Nephron (organoid): ENCODE data around the gene TMEM38A.

Experiments
- H3K27ac Mint-ChIP-seq, 3 experiments: 2 replicates each; pipeline ENCODE4 v1.8.0; 2020; ENCODE audit warnings: mixed read lengths in 3 of 3, mild to moderate bottlenecking in 2 of 3, moderate library complexity in 1 of 3
- H3K27me3 Mint-ChIP-seq: 2 replicates; pipeline ENCODE4 v1.8.0; 2021; ENCODE audit warnings: low read depth, mild to moderate bottlenecking, moderate library complexity, mixed read lengths
- H3K36me3 Mint-ChIP-seq: 2 replicates; pipeline ENCODE4 v1.8.0; 2020; ENCODE audit warnings: low read depth, mixed read lengths
- H3K4me1 Mint-ChIP-seq: 2 replicates; pipeline ENCODE4 v1.8.0; 2020; ENCODE audit warnings: mixed read lengths
- H3K4me3 Mint-ChIP-seq, 3 experiments: 2 replicates each; pipeline ENCODE4 v1.8.0; 2020; ENCODE audit warnings: mild to moderate bottlenecking in 3 of 3, mixed read lengths in 3 of 3, moderate library complexity in 2 of 3
- H3K9me3 Mint-ChIP-seq: 2 replicates; pipeline ENCODE4 v1.8.0; 2020; ENCODE audit warnings: mixed read lengths
- TF ChIP-seq, protein P1 (sequence below), 3 experiments: fragments of 200-600 bp; sonication (generic); IDR thresholded peaks; one replicate each; pipeline ENCODE4 v1.5.0; 2021; ENCODE audit warnings: antibody characterized with exemption in 3 of 3; ENCODE audit not compliant: unreplicated experiment in 3 of 3

The TMEM38A gene

DNA sequence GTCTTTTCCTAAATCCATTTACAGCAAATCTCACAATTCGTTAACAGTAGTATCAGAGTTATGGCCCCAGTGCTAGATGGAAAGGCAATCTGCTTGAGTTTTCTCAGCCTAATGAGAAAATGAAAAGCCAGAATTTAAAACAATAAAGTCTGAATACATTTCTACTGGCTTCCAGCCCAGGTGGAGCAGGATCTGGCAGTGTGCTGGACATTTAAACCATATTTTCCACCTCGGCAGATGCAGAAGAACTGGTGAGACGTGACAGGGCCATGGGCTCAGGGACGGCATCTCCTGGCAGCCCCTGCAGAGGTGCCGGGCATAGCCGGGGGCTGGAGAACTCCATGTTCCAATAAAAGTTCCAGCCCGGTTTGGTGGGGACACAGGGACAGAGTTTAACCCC, 8.1 kb upstream of the TMEM38A start:
- H3K36me3 Mint-ChIP-seq: peaks cover 70% of the 10 kb centered on the region
- H3K4me1 Mint-ChIP-seq: peaks cover 3% of the 10 kb centered on the region
- H3K4me3 Mint-ChIP-seq: no peak overlapping the region
- H3K9me3 Mint-ChIP-seq: no peaks in the 10 kb centered on the region
- H3K27ac Mint-ChIP-seq: peak overlapping the region in 1 of 3 experiments; percentile 12
- TF ChIP-seq, protein P1, sequence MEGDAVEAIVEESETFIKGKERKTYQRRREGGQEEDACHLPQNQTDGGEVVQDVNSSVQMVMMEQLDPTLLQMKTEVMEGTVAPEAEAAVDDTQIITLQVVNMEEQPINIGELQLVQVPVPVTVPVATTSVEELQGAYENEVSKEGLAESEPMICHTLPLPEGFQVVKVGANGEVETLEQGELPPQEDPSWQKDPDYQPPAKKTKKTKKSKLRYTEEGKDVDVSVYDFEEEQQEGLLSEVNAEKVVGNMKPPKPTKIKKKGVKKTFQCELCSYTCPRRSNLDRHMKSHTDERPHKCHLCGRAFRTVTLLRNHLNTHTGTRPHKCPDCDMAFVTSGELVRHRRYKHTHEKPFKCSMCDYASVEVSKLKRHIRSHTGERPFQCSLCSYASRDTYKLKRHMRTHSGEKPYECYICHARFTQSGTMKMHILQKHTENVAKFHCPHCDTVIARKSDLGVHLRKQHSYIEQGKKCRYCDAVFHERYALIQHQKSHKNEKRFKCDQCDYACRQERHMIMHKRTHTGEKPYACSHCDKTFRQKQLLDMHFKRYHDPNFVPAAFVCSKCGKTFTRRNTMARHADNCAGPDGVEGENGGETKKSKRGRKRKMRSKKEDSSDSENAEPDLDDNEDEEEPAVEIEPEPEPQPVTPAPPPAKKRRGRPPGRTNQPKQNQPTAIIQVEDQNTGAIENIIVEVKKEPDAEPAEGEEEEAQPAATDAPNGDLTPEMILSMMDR (IDR thresholded peaks at IDR 0.05; ENCODE audit: unreplicated experiment in 3 of 3): no peak
- no peaks in the 10 kb centered on the region for H3K27me3 Mint-ChIP-seq

DNA sequence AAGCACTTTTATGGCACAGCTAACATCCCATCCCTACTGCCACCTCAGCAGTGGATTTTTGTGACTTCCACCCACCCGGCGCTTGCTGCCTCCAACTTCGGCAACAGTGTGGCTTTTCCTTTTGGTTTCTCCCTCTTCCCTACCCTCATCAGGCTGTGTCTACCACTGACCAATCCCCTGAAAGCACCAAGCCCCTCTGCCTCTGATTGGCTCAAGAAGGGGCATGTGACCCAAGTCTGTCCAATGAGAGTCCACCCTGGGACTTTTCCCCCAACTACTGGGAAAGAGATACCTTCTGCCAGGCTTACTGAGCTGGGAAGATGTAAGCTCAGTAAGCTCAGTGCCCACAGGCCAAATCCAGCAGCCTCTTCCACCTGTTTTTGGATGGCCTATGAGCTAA, 6.8 kb upstream of the TMEM38A start:
- H3K4me1 Mint-ChIP-seq: peaks cover 14% of the 10 kb centered on the region
- no peak overlapping the region for H3K27ac Mint-ChIP-seq
- peaks cover 75% of the 10 kb centered on the region for H3K36me3 Mint-ChIP-seq
- TF ChIP-seq, protein P1 (IDR thresholded peaks at IDR 0.05; ENCODE audit: unreplicated experiment in 3 of 3): no peak
- no peak overlapping the region for H3K4me3 Mint-ChIP-seq
- H3K9me3 Mint-ChIP-seq: no peaks in the 10 kb centered on the region
- no peaks in the 10 kb centered on the region for H3K27me3 Mint-ChIP-seq

DNA sequence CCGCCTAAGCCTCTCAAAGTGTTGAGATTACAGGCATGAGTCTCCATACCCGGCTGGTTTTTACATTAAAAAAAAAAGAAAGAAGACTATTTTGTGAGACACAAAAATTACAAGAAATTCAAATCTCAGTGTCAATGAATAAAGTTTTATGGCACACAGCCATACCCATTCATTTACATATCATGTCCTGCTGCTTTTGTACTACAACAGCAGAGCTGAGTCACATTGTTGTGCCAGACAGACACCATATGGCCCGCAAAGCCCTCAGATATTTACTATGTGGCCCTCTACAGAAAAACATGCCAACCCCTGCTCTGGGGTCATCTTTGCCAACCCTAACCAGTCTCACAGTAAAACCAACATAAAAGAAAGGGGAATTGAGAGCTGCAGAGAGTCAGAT, 6.3 kb upstream of the TMEM38A start:
- H3K4me1 Mint-ChIP-seq: peaks cover 15% of the 10 kb centered on the region
- H3K9me3 Mint-ChIP-seq: no peaks in the 10 kb centered on the region
- TF ChIP-seq, protein P1 (IDR thresholded peaks at IDR 0.05; ENCODE audit: unreplicated experiment in 3 of 3): no peak
- H3K27me3 Mint-ChIP-seq: no peaks in the 10 kb centered on the region
- H3K36me3 Mint-ChIP-seq: peaks cover 72% of the 10 kb centered on the region
- no peak overlapping the region for H3K4me3 Mint-ChIP-seq
- no peak overlapping the region for H3K27ac Mint-ChIP-seq

DNA sequence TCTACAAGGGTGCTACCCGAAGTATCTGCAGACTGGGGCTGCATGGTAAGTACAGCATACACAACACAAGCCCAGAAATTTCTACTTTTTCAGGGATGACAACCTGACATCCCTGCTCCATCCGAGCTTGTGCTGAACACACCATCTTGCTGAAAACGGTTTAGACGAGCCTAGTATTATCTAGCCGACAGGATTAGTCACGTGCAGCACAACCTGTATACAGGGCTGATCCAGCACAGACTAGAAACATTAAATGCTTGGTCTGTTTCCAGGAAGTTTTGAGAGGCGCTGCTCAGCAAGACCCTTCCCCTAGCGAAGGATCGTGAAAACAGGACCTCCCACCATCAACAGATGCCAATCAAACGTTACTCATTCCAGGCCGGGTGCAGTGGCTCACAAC, 5.2 kb upstream of the TMEM38A start:
- Mint-ChIP-seq H3K4me1 (peaks cover 20% of the 10 kb centered on the region), H3K27ac (no peak overlapping the region), H3K4me3 (peak overlapping the region in 2 of 3 experiments; percentile 45 to 51), H3K27me3 (no peaks in the 10 kb centered on the region), H3K36me3 (peaks cover 62% of the 10 kb centered on the region), H3K9me3 (no peaks in the 10 kb centered on the region)
- TF ChIP-seq, protein P1 (IDR thresholded peaks at IDR 0.05; ENCODE audit: unreplicated experiment in 3 of 3): no peak

DNA sequence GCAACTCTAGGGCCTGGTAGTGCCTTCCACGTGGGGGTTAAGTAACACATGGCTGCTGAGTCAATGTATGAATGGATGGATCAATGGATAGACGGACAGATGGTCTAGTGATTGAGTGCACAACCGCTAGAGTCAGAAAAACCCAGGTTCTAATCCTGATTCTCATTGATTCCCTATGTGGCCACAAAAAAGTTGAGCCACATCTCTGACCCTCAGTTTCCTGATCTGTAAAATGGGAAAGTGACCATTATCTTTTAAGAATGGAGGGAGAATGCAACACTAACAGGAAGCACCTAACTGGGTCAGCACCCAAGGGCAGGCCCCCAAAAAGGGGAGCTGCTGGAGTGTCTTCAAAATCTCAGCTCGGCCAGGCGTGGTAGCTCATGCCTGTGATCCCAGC, 3.6 kb upstream of the TMEM38A start:
- H3K4me3 Mint-ChIP-seq: peak overlapping the region; percentile 56 to 78 (median 70)
- peaks cover 24% of the 10 kb centered on the region for H3K4me1 Mint-ChIP-seq
- H3K27ac Mint-ChIP-seq: no peak overlapping the region
- TF ChIP-seq, protein P1 (IDR thresholded peaks at IDR 0.05; ENCODE audit: unreplicated experiment in 3 of 3): no peak
- H3K36me3 Mint-ChIP-seq: peaks cover 47% of the 10 kb centered on the region
- H3K9me3 Mint-ChIP-seq: no peaks in the 10 kb centered on the region
- H3K27me3 Mint-ChIP-seq: no peaks in the 10 kb centered on the region

DNA sequence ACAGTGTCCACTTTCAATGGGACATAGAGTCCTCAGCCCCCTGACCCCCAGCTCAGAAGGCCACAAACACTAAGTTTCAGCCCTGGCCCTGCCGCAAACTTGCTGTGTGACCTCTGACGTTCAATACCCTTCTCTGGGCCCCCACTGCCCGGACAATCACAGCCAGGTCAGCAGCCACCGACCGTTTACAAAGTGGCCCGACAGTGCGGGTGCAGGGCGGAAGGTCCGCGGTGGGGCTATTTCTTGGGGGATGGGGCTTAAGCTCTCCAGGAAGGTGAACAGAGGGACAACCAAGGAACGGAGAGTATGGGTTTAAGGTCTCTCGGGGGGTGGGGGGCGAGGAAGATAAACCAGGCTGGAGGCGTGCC, 1.5 kb upstream of the TMEM38A start:
- Mint-ChIP-seq H3K27me3 (no peaks in the 10 kb centered on the region), H3K4me1 (peaks cover 32% of the 10 kb centered on the region), H3K27ac (peak overlapping the region; percentile 99), H3K9me3 (no peaks in the 10 kb centered on the region), H3K36me3 (peaks cover 30% of the 10 kb centered on the region), H3K4me3 (peak overlapping the region; percentile 98 to 99 (median 99))
- TF ChIP-seq, protein P1 (IDR thresholded peaks at IDR 0.05; ENCODE audit: unreplicated experiment in 3 of 3): no peak
